HCT116 (cell line): ENCODE measurements around the gene DGCR8. TPM values are rescaled to one million over a fixed set of nuclear protein-coding genes. Genes with fewer than 3 reads are reported as not detected.

Experiments
- ATAC-seq: fragments of 200-7000 bp; cut with Tn5 transposase; 2 replicates; pipeline ENCODE4 v1.9.1; 2020; ENCODE audit warnings: mild to moderate bottlenecking, moderate library complexity
- BruUV-seq: library from RNA; stranded (reverse); fragments of 400-500 nt; replicated peaks from 2 replicates; lab custom pipeline; 2021; lab: Mats Ljungman, UMichigan
- CTCF ChIA-PET: fragments of 300-600 bp; sonication (Branson Sonifier 250); formaldehyde crosslinking; loops from one replicate; lab custom pipeline; 2021; ENCODE audit warnings: antibody characterized with exemption; lab: Charles Lee
- POLR2A ChIA-PET: fragments of 300-600, 350-600 bp; sonication (Branson Sonifier 250); formaldehyde crosslinking; loops from one replicate; lab custom pipeline; 2021; ENCODE audit warnings: antibody characterized with exemption; lab: Charles Lee
- RAD21 ChIA-PET, 2 experiments: fragments of 300-600 bp; sonication (Branson Sonifier 250); formaldehyde crosslinking; loops; one replicate each; lab custom pipeline; 2023; ENCODE audit warnings: low total read pairs in 2 of 2; ENCODE audit not compliant: uncharacterized antibody in 2 of 2, unreplicated experiment in 2 of 2, low non-redundant PET in 1 of 2; lab: Charles Lee
- DNase-seq: peaks from one replicate; pipeline ENCODE4 v3.0.0-alpha.2; 2010; ENCODE audit warnings: low read depth, low spot score
- H2AFZ ChIP-seq: fragments of 200-600 bp; shearing (Covaris generic), sonication (generic); 2 replicates; pipeline ENCODE4 v1.6.1; 2017; ENCODE audit warnings: low read depth, mixed run types, mixed read lengths, antibody characterized with exemption, low read length; ENCODE audit not compliant: poor library complexity, severe bottlenecking
- H3K27ac ChIP-seq: 2 replicates; pipeline ENCODE4 v1.5.1; 2012; ENCODE audit warnings: low read depth, low read length
- H3K27me3 ChIP-seq: fragments of 200-600 bp; sonication (generic); 2 replicates; pipeline ENCODE4 v1.6.1; 2016; ENCODE audit warnings: mixed run types, low read length, mixed read lengths; ENCODE audit not compliant: insufficient read depth
- H3K36me3 ChIP-seq, 2 experiments: fragments of 200-500 bp in 1 of 2; fragments of 200-600 bp in 1 of 2; sonication (Bioruptor generic) in 1 of 2; sonication (generic) in 1 of 2; 2 replicates each; pipeline versions ENCODE4 v1.5.1 to v1.6.1; 2014 to 2016; ENCODE audit warnings: low read length in 2 of 2, inconsistent platforms in 1 of 2, mixed read lengths in 1 of 2, mixed run types in 1 of 2; ENCODE audit not compliant: insufficient read depth in 2 of 2, control insufficient read depth in 1 of 2
- H3K4me1 ChIP-seq, 2 experiments: fragments of 200-600 bp in 1 of 2; sonication (generic) in 1 of 2; 2 replicates each; pipeline versions ENCODE4 v1.5.1 to v1.6.1; 2012 to 2017; ENCODE audit warnings: low read length in 2 of 2, inconsistent platforms in 1 of 2, mild to moderate bottlenecking in 1 of 2, mixed read lengths in 1 of 2, mixed run types in 1 of 2, moderate library complexity in 1 of 2; ENCODE audit not compliant: insufficient read depth in 2 of 2, control insufficient read depth in 1 of 2
- H3K4me2 ChIP-seq: fragments of 200-600 bp; sonication (generic); 2 replicates; pipeline ENCODE4 v1.6.1; 2017; ENCODE audit warnings: mixed run types, low read length, mixed read lengths
- H3K4me3 ChIP-seq, 2 experiments: fragments of 200-600 bp in 1 of 2; sonication (generic) in 1 of 2; replicated peaks in 1 of 2; 2 replicates each; pipeline ENCODE4 v1.5.1; 2011 to 2016; ENCODE audit warnings: low read length in 2 of 2, control low read depth in 1 of 2, low read depth in 1 of 2, mild to moderate bottlenecking in 1 of 2, mixed read lengths in 1 of 2, mixed run types in 1 of 2
- H3K79me2 ChIP-seq: fragments of 200-600 bp; sonication (generic); 2 replicates; pipeline ENCODE4 v1.6.1; 2017; ENCODE audit warnings: mild to moderate bottlenecking, mixed run types, low read length, moderate library complexity, mixed read lengths; ENCODE audit not compliant: insufficient read depth
- H3K9ac ChIP-seq: fragments of 200-600 bp; sonication (generic); 2 replicates; pipeline ENCODE4 v1.6.1; 2016; ENCODE audit warnings: low read length, mixed read lengths
- H3K9me2 ChIP-seq: fragments of 200-600 bp; sonication (generic), shearing (Covaris generic); 2 replicates; pipeline ENCODE4 v1.6.1; 2017; ENCODE audit warnings: mixed run types, mild to moderate bottlenecking, moderate library complexity; ENCODE audit not compliant: insufficient read depth
- H3K9me3 ChIP-seq, 2 experiments: fragments of 200-500 bp in 1 of 2; fragments of 200-600 bp in 1 of 2; sonication (Bioruptor generic) in 1 of 2; sonication (generic) in 1 of 2; 2 replicates each; pipeline ENCODE4 v1.6.1; 2014 to 2017; ENCODE audit warnings: low read length in 2 of 2, mixed read lengths in 2 of 2, inconsistent platforms in 1 of 2, low read depth in 1 of 2, mild to moderate bottlenecking in 1 of 2, mixed run types in 1 of 2, moderate library complexity in 1 of 2; ENCODE audit not compliant: control insufficient read depth in 1 of 2, insufficient read depth in 1 of 2
- H4K20me1 ChIP-seq: fragments of 200-600 bp; sonication (generic), shearing (Covaris generic); 2 replicates; pipeline ENCODE4 v1.6.1; 2017; ENCODE audit warnings: mixed run types, mild to moderate bottlenecking, moderate library complexity; ENCODE audit not compliant: insufficient read depth
- ATF3 ChIP-seq: IDR thresholded peaks from 2 replicates; pipeline ENCODE4 v1.6.1; 2012
- CTCF ChIP-seq, 3 experiments: fragments of 200-600 bp in 1 of 3; sonication (generic) in 1 of 3; IDR thresholded peaks in 2 of 3; conservative IDR thresholded peaks in 1 of 3; 2 replicates each; pipeline ENCODE4 v1.5.1; 2012 to 2017; ENCODE audit warnings: low read depth in 2 of 3, low read length in 2 of 3, antibody characterized with exemption in 1 of 3, borderline replicate concordance in 1 of 3, control low read depth in 1 of 3, mild to moderate bottlenecking in 1 of 3, mixed read lengths in 1 of 3, mixed run types in 1 of 3, moderate library complexity in 1 of 3; ENCODE audit not compliant: insufficient read depth in 1 of 3
- EGR1 ChIP-seq: IDR thresholded peaks from 2 replicates; pipeline ENCODE4 v1.6.1; 2012; ENCODE audit warnings: low read depth
- ELF1 ChIP-seq: IDR thresholded peaks from 2 replicates; pipeline ENCODE4 v1.6.1; 2012; ENCODE audit warnings: low read depth, borderline replicate concordance
- EZH2 ChIP-seq: fragments of 200-600 bp; sonication (generic); IDR thresholded peaks from 2 replicates; pipeline ENCODE4 v1.6.1; 2017; ENCODE audit warnings: antibody characterized with exemption, mixed run types
- EZH2phosphoT487 ChIP-seq: fragments of 200-600 bp; IDR thresholded peaks from 2 replicates; pipeline ENCODE4 v1.6.1; 2018; ENCODE audit warnings: antibody characterized with exemption, borderline replicate concordance
- FOSL1 ChIP-seq: IDR thresholded peaks from 2 replicates; pipeline ENCODE4 v1.6.1; 2012; ENCODE audit warnings: low read depth
- MAX ChIP-seq: IDR thresholded peaks from 2 replicates; pipeline ENCODE4 v1.6.1; 2012
- POLR2A ChIP-seq: IDR thresholded peaks from 2 replicates; pipeline ENCODE4 v1.7.0; 2011; ENCODE audit warnings: borderline replicate concordance; ENCODE audit not compliant: insufficient read depth, insufficient read length; ENCODE audit errors: extremely low read depth
- POLR2AphosphoS5 ChIP-seq: IDR thresholded peaks from 2 replicates; pipeline ENCODE4 v1.6.1; 2011; ENCODE audit warnings: mild to moderate bottlenecking, low read depth, low read length, moderate library complexity
- RAD21 ChIP-seq: IDR thresholded peaks from 2 replicates; pipeline ENCODE4 v1.6.1; 2012; ENCODE audit warnings: low read depth, mild to moderate bottlenecking
- SIN3A ChIP-seq: IDR thresholded peaks from 2 replicates; pipeline ENCODE4 v1.6.1; 2012; ENCODE audit warnings: low read depth
- ZFX ChIP-seq: fragments of 450-650 bp; IDR thresholded peaks from 2 replicates; pipeline ENCODE4 v1.6.1; 2017
- intact Hi-C: fragments of 100-400 bp; cut with micrococcal nuclease; formaldehyde crosslinking; loops from 2 replicates; pipeline ENCODE4 v1.10.0; 2022
- total RNA-seq: library from RNA; stranded (reverse); gene quantifications from one replicate; pipeline ENCODE4 v1.2.1, GENCODE V29; 2021; ENCODE audit not compliant: unreplicated experiment

DGCR8 gene
- total RNA-seq, 1 experiment from 2014 or later, result 43.8 TPM

DNA sequence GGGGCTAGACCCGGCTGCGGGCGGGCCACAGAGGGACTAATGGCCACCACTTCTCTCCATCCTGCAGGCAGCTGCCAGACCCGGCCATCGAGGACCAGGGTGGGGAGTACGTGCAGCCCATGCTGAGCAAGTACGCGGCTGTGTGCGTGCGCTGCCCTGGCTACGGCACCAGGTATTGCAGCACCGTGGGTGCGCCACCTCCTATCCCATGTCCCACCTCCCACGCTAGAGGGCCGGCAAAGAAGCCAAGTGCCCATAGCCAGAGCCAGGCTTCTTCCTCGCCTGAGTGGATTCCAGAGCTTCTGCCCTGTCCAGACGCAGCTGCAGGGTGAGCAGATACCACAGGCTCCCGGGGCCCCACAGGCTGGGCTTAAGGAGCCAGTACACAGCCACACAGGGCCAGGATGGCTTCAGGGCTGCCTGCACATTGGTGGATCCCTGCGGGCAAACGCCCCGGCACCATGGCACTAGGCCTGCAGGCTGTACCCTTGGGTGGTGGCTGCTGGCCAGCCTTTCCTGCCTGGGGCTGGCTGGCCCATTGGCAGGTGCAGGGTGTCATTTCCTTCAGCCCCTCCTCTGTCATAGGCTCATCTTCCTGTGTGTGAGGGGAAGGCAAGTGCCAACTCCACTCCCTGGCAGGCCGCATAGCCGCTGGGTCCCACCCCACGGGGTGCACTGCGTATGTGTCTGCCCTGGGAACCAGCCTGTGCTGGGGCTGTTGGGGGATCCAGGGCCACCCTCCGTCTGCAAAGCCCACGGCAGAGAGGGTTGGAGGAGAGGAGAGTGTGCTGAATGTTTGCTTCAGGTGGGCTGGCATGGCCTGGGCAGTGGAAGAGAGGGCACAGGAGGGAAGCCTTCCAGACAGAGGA lies 16.5 kb upstream of the DGCR8 start:
- Histone ChIP-seq H3K9me3 (no peaks in the 10 kb centered on the region), H3K9me2 (no peaks in the 10 kb centered on the region), H4K20me1 (no peaks in the 10 kb centered on the region), H3K4me2 (no peak overlapping the region), H2AFZ (no peak overlapping the region), H3K27me3 (no peaks in the 10 kb centered on the region), H3K4me3 (no peak overlapping the region), H3K4me1 (peaks cover 4 to 26% of the 10 kb centered on the region in 2 experiments), H3K27ac (no peak overlapping the region; the same call in 1 of the 2 replicates), H3K79me2 (no peaks in the 10 kb centered on the region), H3K9ac (no peak overlapping the region), H3K36me3 (no peaks in the 10 kb centered on the region)
- ChIA-PET CTCF (interaction anchor here (0.8 kb wide), 1 partner anchor 14 kb away, joined by 3 read pairs; no protein-coding TSS in a partner anchor), POLR2A (interaction anchor here (0.8 kb wide), 1 partner anchor 79 kb away, joined by 4 read pairs; no protein-coding TSS in a partner anchor), RAD21 (no interaction called here)
- ATAC-seq (peak; percentile 48), DNase-seq (no peak)
- intact Hi-C loops, result no loop called here
- no TSS peak for BruUV-seq
- TF ChIP-seq EZH2phosphoT487 (no peak), CTCF (IDR thresholded peaks at IDR 0.05 in 2 of 3, conservative IDR thresholded peaks at IDR 0.05 in 1 of 3; ENCODE audit: borderline replicate concordance in 1 of 3, insufficient read depth in 1 of 3, low read depth in 2 of 3, low read length in 2 of 3) (0 out of 6 replicates have a peak, but pooled peaks of 1 of the 3 experiments have one; percentile 10)

- DNase-seq (no peak), ATAC-seq (no peak)
- no peaks in the 10 kb centered on the region for H3K9me2 ChIP-seq
- no peak overlapping the region for H3K4me3 ChIP-seq
- peaks cover 4 to 26% of the 10 kb centered on the region in 2 experiments for H3K4me1 ChIP-seq
- H2AFZ ChIP-seq, result no peak overlapping the region
- no peaks in the 10 kb centered on the region for H3K36me3 ChIP-seq
- CTCF ChIA-PET, result no interaction called here
- H4K20me1 ChIP-seq, result no peaks in the 10 kb centered on the region
- POLR2A ChIA-PET, result no interaction called here
- no peaks in the 10 kb centered on the region for H3K27me3 ChIP-seq
- no peak overlapping the region for H3K9ac ChIP-seq
- BruUV-seq, result no TSS peak
- H3K4me2 ChIP-seq, result no peak overlapping the region
- H3K9me3 ChIP-seq, result no peaks in the 10 kb centered on the region
- RAD21 ChIA-PET, result no interaction called here
- H3K79me2 ChIP-seq, result no peaks in the 10 kb centered on the region
- no peak overlapping the region for H3K27ac ChIP-seq
- TF ChIP-seq EGR1 (no peak), POLR2AphosphoS5 (no peak), ATF3 (no peak), MAX (no peak), RAD21 (no peak), ELF1 (no peak), EZH2 (no peak), CTCF (IDR thresholded peaks at IDR 0.05 in 2 of 3, conservative IDR thresholded peaks at IDR 0.05 in 1 of 3; ENCODE audit: borderline replicate concordance in 1 of 3, insufficient read depth in 1 of 3, low read depth in 2 of 3, low read length in 2 of 3) (no peak), POLR2A (no peak), FOSL1 (no peak), SIN3A (no peak), ZFX (no peak)
- intact Hi-C loops, result no loop called here
These were observed 15.9 kb upstream of the DGCR8 start for GRCh38 chr22:20064140-20064480.
